Progenitor cell of endocrine pancreas (in vitro differentiated cells): ENCODE measurements around the gene MSI2. TPM values are rescaled to one million over a fixed set of nuclear protein-coding genes. Genes with fewer than 3 reads are reported as not detected.

Experiments used
- DNase-seq: peaks from one replicate; pipeline ENCODE4 v3.0.0; 2021; ENCODE audit warnings: low spot score; ENCODE audit not compliant: unreplicated experiment
- H3K27ac Mint-ChIP-seq: 2 replicates; pipeline ENCODE4 v1.8.0; 2021; ENCODE audit warnings: mild to moderate bottlenecking, moderate library complexity, mixed read lengths
- H3K27me3 Mint-ChIP-seq: 2 replicates; pipeline ENCODE4 v1.8.0; 2021; ENCODE audit warnings: mixed read lengths
- H3K36me3 Mint-ChIP-seq: 2 replicates; pipeline ENCODE4 v1.8.0; 2022; ENCODE audit warnings: mixed read lengths; ENCODE audit not compliant: insufficient read depth
- H3K4me1 Mint-ChIP-seq: 2 replicates; pipeline ENCODE4 v1.8.0; 2021; ENCODE audit warnings: low read depth, mixed read lengths
- H3K4me3 Mint-ChIP-seq: 2 replicates; pipeline ENCODE4 v1.8.0; 2021; ENCODE audit warnings: low read depth, mild to moderate bottlenecking, moderate library complexity, mixed read lengths
- H3K9me3 Mint-ChIP-seq: 2 replicates; pipeline ENCODE4 v1.8.0; 2021; ENCODE audit warnings: low read depth, mixed read lengths
- CTCF ChIP-seq: fragments of 200-600 bp; sonication (generic); IDR thresholded peaks from one replicate; pipeline ENCODE4 v1.5.0; 2021; ENCODE audit warnings: antibody characterized with exemption, mild to moderate bottlenecking; ENCODE audit not compliant: unreplicated experiment
- total RNA-seq: library from RNA; stranded (reverse); gene quantifications from 2 replicates; pipeline ENCODE4 v1.2.1, GENCODE V29; 2021

Gene MSI2
- total RNA-seq, 1 donor from 2014 or later, result 164 TPM

DNA sequence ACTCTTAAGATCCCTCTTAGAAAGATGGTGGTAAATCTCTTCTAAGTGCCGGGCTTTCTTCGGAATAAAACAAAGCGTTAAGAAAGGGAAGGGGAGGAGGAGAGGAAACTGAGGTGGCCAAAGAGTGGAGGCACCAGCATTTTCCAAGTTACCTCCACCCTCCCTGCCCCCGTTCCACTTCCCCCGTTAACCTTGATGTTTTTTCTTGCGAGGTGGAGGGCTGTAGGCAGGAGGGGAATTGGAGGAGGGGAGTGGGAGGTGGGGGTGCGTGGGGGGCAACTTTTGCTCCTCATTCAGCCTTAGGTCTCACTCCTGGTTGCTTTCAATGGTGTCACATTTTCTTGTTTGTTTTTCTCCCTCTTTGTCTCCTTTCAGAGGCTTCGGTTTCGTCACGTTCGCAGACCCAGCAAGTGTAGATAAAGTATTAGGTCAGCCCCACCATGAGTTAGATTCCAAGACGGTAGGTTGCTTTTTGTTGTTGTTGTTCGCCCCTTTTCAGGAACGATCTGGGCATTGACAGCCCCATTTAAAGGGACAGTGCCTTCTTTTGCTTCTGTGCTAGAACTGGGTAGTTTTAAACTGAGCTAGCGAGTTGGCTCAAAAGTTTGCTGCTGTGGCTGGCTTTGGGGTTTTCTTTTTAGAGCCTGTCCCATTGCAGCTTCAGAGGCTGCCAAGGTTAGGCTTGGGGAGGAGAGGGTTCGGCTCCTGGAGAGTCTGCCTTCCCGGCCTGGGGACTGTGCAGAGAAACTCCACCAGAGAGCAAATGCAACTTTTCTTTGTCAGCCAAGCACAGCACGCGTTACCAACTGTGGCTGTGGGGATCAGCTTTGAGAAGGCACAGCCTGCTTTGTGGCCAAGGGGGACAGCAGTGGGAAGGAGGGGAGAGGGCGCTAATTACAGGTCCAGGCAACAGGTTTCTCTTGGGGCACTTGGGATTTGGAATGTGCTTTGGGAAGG, 1.9 kb downstream of the MSI2 start:
- no peak for DNase-seq
- peak overlapping the region; percentile 97 for H3K27ac Mint-ChIP-seq
- H3K27me3 Mint-ChIP-seq, result no peaks in the 10 kb centered on the region
- TF ChIP-seq CTCF, result no peak
- peak overlapping the region; percentile 93 for H3K4me3 Mint-ChIP-seq
- H3K36me3 Mint-ChIP-seq, result peaks cover 19% of the 10 kb centered on the region
- H3K4me1 Mint-ChIP-seq, result peaks cover 39% of the 10 kb centered on the region
- H3K9me3 Mint-ChIP-seq, result no peaks in the 10 kb centered on the region

- H3K4me3 Mint-ChIP-seq, result peak overlapping the region; percentile 93
- DNase-seq, result no peak
Observed at GRCh38 chr17:57259306-57259705, 3.0 kb downstream of the MSI2 start.

DNA sequence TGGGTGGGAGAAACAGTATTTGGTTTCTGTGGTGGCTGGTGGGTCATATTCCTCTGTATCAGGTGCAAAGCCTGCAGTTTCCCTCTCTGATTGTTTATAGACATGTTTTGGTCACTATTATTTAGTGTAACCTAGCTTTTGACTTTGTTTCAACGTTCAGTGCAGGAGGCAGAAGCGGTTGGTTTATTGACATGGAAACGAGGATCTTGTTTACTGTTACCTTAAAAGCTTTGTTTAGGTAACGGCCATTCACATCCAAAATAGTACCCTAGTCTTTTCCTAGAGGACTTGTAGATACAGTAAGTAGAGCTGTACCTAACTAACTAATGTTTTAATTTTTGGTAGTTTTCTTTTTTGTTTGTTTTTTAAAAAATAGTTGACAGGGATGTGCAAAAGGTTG, 3.5 kb downstream of the MSI2 start:
- no peak for DNase-seq
- Mint-ChIP-seq H3K4me3 (peak overlapping the region; percentile 93), H3K9me3 (no peaks in the 10 kb centered on the region), H3K36me3 (peaks cover 28% of the 10 kb centered on the region), H3K27me3 (no peaks in the 10 kb centered on the region), H3K27ac (peak overlapping the region; percentile 71), H3K4me1 (peaks cover 41% of the 10 kb centered on the region)
- TF ChIP-seq CTCF, result no peak

More at GRCh38 chr17:57259306-57259705, 3.0 kb downstream of the MSI2 start:
- TF ChIP-seq CTCF, result no peak
- Mint-ChIP-seq H3K4me1 (peaks cover 41% of the 10 kb centered on the region), H3K27ac (peak overlapping the region; percentile 80), H3K27me3 (no peaks in the 10 kb centered on the region), H3K9me3 (no peaks in the 10 kb centered on the region), H3K36me3 (peaks cover 28% of the 10 kb centered on the region)

DNA sequence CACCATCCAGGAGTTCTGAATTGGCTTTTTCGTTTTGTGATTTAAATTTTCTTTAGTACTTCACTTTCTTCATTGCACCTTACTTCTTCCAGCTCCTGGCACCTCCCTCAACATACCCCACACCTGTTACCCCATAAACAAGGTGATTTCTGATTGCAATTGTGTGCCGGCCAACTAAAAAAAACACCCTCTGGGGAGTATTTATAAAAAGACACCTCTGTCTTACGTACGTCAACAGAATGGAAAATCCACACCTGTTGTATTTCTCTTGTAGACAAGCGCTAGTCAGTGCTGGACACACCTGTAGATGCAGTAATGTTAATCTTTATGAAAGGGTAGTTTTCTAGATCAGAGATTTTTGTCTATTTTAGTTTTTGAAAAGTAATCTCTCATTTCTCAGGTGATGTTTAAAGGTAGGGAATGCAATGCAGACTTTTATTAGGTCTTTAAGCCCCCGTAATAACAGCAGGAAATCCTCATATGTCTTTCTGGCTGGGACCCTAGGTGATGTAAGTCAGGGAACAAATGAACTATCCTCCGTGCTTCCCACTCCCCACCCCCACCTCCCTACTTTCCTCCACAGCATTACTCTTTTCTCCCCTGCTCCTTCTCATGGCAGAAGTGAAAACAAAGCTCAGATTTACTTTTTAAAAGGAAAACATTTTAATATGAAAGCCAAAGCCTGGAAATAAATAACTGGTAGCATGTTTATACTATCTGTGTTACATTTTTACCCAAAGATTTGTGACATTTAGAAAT, 4.2 kb downstream of the MSI2 start:
- peak overlapping the region; percentile 63 for H3K27ac Mint-ChIP-seq
- DNase-seq, result no peak
- no peaks in the 10 kb centered on the region for H3K27me3 Mint-ChIP-seq
- H3K9me3 Mint-ChIP-seq, result no peaks in the 10 kb centered on the region
- peak overlapping the region; percentile 63 for H3K4me3 Mint-ChIP-seq
- H3K36me3 Mint-ChIP-seq, result peaks cover 31% of the 10 kb centered on the region
- TF ChIP-seq CTCF, result no peak
- peaks cover 42% of the 10 kb centered on the region for H3K4me1 Mint-ChIP-seq

- Mint-ChIP-seq H3K4me1 (peaks cover 39% of the 10 kb centered on the region), H3K36me3 (peaks cover 36% of the 10 kb centered on the region), H3K4me3 (no peak overlapping the region)
Observed at GRCh38 chr17:57261084-57261461, 4.8 kb downstream of the MSI2 start.

More at GRCh38 chr17:57261084-57261461, 4.8 kb downstream of the MSI2 start:
- TF ChIP-seq CTCF, result no peak
- no peak overlapping the region for H3K27ac Mint-ChIP-seq
- no peak for DNase-seq
- H3K9me3 Mint-ChIP-seq, result no peaks in the 10 kb centered on the region
- H3K27me3 Mint-ChIP-seq, result no peaks in the 10 kb centered on the region
